NCI-H2029 (cell line): ENCODE results near the gene RCE1.

ENCODE experiments used
- DNase-seq: peaks from one replicate; lab custom pipeline; 2025; lab: John Stamatoyannopoulos, UW

The RCE1 gene

GRCh38 chr11:66885950-66886440, 42.8 kb downstream of the RCE1 start:
- no peak for DNase-seq

GRCh38 chr11:66886671-66887221, 43.5 kb downstream of the RCE1 start:
- DNase-seq = no peak

GRCh38 chr11:66887526-66887925, 44.3 kb downstream of the RCE1 start:
- no peak for DNase-seq

GRCh38 chr11:66888282-66888681, 45.0 kb downstream of the RCE1 start:
- no peak for DNase-seq

- DNase-seq = no peak
These were observed 46.7 kb downstream of the RCE1 start for GRCh38 chr11:66889960-66890359.

GRCh38 chr11:66891851-66892660, 48.8 kb downstream of the RCE1 start:
- peak; percentile 13 for DNase-seq

GRCh38 chr11:66892911-66893310, 49.7 kb downstream of the RCE1 start:
- DNase-seq = no peak

- no peak for DNase-seq
These were observed 50.9 kb downstream of the RCE1 start for GRCh38 chr11:66894141-66894540.
